HG03097 (cell line): ENCODE results near the gene ARHGAP21.
A peak's percentile ranks its signal among the peaks of the same experiment; 100 is the strongest.
"Not testable (repeated sequence)": the region's sequence is repeated elsewhere in the genome, so short reads cannot be mapped to it uniquely, and the experiment has no call there.

ENCODE experiments used
- ATAC-seq: cut with Tn5 transposase; IDR thresholded peaks from one replicate; pipeline ENCODE4 v1.9.1; 2021; ENCODE audit not compliant: unreplicated experiment, low FRiP score

Gene ARHGAP21

GRCh38 chr10:24690961-24691512 lies 32.6 kb downstream of the ARHGAP21 start:
- ATAC-seq = no peak

GRCh38 chr10:24685958-24686540 lies 37.6 kb downstream of the ARHGAP21 start:
- ATAC-seq = no peak

GRCh38 chr10:24683554-24683953 lies 40.1 kb downstream of the ARHGAP21 start:
- ATAC-seq = no peak

GRCh38 chr10:24681572-24682088 lies 42.1 kb downstream of the ARHGAP21 start:
- ATAC-seq = no peak

GRCh38 chr10:24680647-24681524 lies 42.8 kb downstream of the ARHGAP21 start:
- no peak for ATAC-seq

- no peak for ATAC-seq
Observed at GRCh38 chr10:24678757-24679156, 44.9 kb downstream of the ARHGAP21 start.

- ATAC-seq = no peak
Observed at GRCh38 chr10:24674892-24675632, 48.6 kb downstream of the ARHGAP21 start.

- no peak for ATAC-seq
Observed at GRCh38 chr10:24670964-24671670, 52.6 kb downstream of the ARHGAP21 start.

- no peak for ATAC-seq
Observed at GRCh38 chr10:24669285-24669852, 54.3 kb downstream of the ARHGAP21 start.

GRCh38 chr10:24668247-24668646 lies 55.4 kb downstream of the ARHGAP21 start:
- no peak for ATAC-seq

- no peak for ATAC-seq
Observed at GRCh38 chr10:24664991-24665390, 58.7 kb downstream of the ARHGAP21 start.

GRCh38 chr10:24661376-24661775 lies 62.3 kb downstream of the ARHGAP21 start:
- no peak for ATAC-seq

- ATAC-seq = not testable (repeated sequence)
Observed at GRCh38 chr10:24658319-24658718, 65.4 kb downstream of the ARHGAP21 start.

GRCh38 chr10:24656326-24656725 lies 67.4 kb downstream of the ARHGAP21 start:
- ATAC-seq = not testable (repeated sequence)

GRCh38 chr10:24652381-24652957 lies 71.2 kb downstream of the ARHGAP21 start:
- ATAC-seq = peak; percentile 77

- no peak for ATAC-seq
Observed at GRCh38 chr10:24651923-24652322, 71.8 kb downstream of the ARHGAP21 start.

- no peak for ATAC-seq
Observed at GRCh38 chr10:24650669-24651391, 72.9 kb downstream of the ARHGAP21 start.

- no peak for ATAC-seq
Observed at GRCh38 chr10:24645784-24646183, 77.9 kb downstream of the ARHGAP21 start.

- no peak for ATAC-seq
Observed at GRCh38 chr10:24645022-24645421, 78.7 kb downstream of the ARHGAP21 start.
